Ishikawa (cell line): Measurements from ENCODE around the gene COX7B.

Experiments used
- CEBPB ChIP-seq: IDR thresholded peaks from 2 replicates; pipeline ENCODE4 v1.6.1; 2012
- CREB1 ChIP-seq: IDR thresholded peaks from 2 replicates; pipeline ENCODE4 v1.6.1; 2012; ENCODE audit warnings: low read depth
- EGR1 ChIP-seq: IDR thresholded peaks from 2 replicates; pipeline ENCODE4 v1.6.1; 2012
- EP300 ChIP-seq: IDR thresholded peaks from 2 replicates; pipeline ENCODE4 v1.6.1; 2012; ENCODE audit warnings: borderline replicate concordance
- FOXM1 ChIP-seq: IDR thresholded peaks from 2 replicates; pipeline ENCODE4 v1.6.1; 2012; ENCODE audit warnings: low read depth, borderline replicate concordance
- MAX ChIP-seq: IDR thresholded peaks from 2 replicates; pipeline ENCODE4 v1.6.1; 2012
- NFIC ChIP-seq: IDR thresholded peaks from 2 replicates; pipeline ENCODE4 v1.6.1; 2012
- RAD21 ChIP-seq: IDR thresholded peaks from 2 replicates; pipeline ENCODE4 v1.6.1; 2012; ENCODE audit warnings: low read depth
- TAF1 ChIP-seq: IDR thresholded peaks from 2 replicates; pipeline ENCODE4 v1.6.1; 2012; ENCODE audit warnings: low read depth, mild to moderate bottlenecking
- TCF12 ChIP-seq: IDR thresholded peaks from 2 replicates; pipeline ENCODE4 v1.6.1; 2012; ENCODE audit warnings: low read depth
- TEAD4 ChIP-seq: IDR thresholded peaks from 2 replicates; pipeline ENCODE4 v1.6.1; 2012
- YY1 ChIP-seq: IDR thresholded peaks from 2 replicates; pipeline ENCODE4 v1.6.1; 2012; ENCODE audit warnings: low read depth
- ZBTB7A ChIP-seq: IDR thresholded peaks from 2 replicates; pipeline ENCODE4 v1.6.1; 2012; ENCODE audit warnings: low read depth
- TF ChIP-seq, protein P1 (sequence below): IDR thresholded peaks from 2 replicates; pipeline ENCODE4 v1.6.1; 2012; ENCODE audit warnings: low read depth, mild to moderate bottlenecking
- TF ChIP-seq, protein P2 (sequence below): IDR thresholded peaks from 2 replicates; pipeline ENCODE4 v1.6.1; 2012

The COX7B gene

GRCh38 chrX:77936299-77936698 is 37.0 kb downstream of the COX7B start:
- TF ChIP-seq RAD21 (no peak), ZBTB7A (no peak), EP300 (no peak), TAF1 (no peak), FOXM1 (no peak), CREB1 (no peak), NFIC (no peak), MAX (no peak), TCF12 (no peak), CEBPB (no peak), EGR1 (no peak), YY1 (no peak), TEAD4 (no peak)
- TF ChIP-seq, protein P1, sequence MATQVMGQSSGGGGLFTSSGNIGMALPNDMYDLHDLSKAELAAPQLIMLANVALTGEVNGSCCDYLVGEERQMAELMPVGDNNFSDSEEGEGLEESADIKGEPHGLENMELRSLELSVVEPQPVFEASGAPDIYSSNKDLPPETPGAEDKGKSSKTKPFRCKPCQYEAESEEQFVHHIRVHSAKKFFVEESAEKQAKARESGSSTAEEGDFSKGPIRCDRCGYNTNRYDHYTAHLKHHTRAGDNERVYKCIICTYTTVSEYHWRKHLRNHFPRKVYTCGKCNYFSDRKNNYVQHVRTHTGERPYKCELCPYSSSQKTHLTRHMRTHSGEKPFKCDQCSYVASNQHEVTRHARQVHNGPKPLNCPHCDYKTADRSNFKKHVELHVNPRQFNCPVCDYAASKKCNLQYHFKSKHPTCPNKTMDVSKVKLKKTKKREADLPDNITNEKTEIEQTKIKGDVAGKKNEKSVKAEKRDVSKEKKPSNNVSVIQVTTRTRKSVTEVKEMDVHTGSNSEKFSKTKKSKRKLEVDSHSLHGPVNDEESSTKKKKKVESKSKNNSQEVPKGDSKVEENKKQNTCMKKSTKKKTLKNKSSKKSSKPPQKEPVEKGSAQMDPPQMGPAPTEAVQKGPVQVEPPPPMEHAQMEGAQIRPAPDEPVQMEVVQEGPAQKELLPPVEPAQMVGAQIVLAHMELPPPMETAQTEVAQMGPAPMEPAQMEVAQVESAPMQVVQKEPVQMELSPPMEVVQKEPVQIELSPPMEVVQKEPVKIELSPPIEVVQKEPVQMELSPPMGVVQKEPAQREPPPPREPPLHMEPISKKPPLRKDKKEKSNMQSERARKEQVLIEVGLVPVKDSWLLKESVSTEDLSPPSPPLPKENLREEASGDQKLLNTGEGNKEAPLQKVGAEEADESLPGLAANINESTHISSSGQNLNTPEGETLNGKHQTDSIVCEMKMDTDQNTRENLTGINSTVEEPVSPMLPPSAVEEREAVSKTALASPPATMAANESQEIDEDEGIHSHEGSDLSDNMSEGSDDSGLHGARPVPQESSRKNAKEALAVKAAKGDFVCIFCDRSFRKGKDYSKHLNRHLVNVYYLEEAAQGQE, result no peak
- TF ChIP-seq, protein P2, sequence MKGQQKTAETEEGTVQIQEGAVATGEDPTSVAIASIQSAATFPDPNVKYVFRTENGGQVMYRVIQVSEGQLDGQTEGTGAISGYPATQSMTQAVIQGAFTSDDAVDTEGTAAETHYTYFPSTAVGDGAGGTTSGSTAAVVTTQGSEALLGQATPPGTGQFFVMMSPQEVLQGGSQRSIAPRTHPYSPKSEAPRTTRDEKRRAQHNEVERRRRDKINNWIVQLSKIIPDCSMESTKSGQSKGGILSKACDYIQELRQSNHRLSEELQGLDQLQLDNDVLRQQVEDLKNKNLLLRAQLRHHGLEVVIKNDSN, result no peak

DNA sequence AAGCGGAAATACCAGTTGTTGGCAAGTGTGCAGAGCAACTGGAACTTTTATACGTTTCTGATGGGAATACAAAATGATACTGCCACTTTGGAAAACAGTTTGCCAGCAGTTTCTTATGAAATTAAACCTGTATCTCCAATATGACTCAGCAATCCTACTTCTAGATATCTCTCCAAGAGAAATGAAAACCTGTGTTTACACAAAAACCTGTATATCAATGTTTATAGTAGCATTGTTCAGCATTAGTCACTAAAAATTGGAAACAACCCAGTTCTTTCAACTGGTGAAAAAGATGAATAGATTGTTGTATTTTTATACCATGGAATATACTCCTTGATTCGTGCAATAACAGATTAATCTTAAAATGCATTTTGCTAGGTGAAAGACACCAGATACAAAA is 38.0 kb downstream of the COX7B start:
- TF ChIP-seq NFIC (no peak), EP300 (no peak), RAD21 (no peak), CEBPB (no peak), CREB1 (no peak)

- no peak for TF ChIP-seq YY1
- TF ChIP-seq RAD21, result no peak
- TF ChIP-seq, protein P1, result no peak
- no peak for TF ChIP-seq NFIC
- TF ChIP-seq TCF12, result no peak
- no peak for TF ChIP-seq FOXM1
- no peak for TF ChIP-seq CEBPB
- no peak for TF ChIP-seq EGR1
- TF ChIP-seq MAX, result no peak
- no peak for TF ChIP-seq CREB1
- no peak for TF ChIP-seq ZBTB7A
- TF ChIP-seq TEAD4, result no peak
- no peak for TF ChIP-seq EP300
- TF ChIP-seq, protein P2, result no peak
- TF ChIP-seq TAF1, result no peak
Measured at GRCh38 chrX:77938083-77938680, 38.9 kb downstream of the COX7B start.

DNA sequence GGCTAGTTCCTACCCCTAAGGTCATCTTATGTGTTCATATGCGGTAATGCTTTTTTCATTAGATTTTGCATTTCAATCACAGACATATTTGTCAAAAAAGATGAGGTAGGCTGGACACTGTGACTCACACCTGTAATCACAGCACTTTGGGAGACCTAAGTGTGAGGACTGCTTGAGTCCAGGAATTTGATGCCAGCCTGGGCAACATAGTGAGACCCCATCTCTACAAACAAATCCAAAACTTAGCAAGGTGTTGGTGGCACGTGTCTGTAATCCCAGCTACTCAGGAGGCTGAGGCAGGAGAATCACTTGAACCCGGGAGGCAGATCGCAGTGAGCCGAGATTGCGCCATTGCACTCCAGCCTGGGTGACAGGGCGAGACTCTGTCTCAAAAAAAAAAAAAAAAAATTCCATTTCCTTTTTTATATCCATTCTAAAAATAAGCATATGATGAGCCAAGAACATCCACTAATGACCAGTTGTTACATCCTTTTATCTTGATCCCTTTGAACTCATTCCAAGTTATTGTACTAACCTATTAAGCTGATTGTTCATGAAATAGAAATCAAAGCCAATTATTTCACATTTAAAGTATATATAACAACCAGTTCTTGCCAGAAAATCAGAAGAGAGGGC is 46.8 kb downstream of the COX7B start:
- no peak for TF ChIP-seq NFIC
- no peak for TF ChIP-seq EGR1
- TF ChIP-seq TAF1, result no peak
- no peak for TF ChIP-seq CREB1
- TF ChIP-seq ZBTB7A, result no peak
- TF ChIP-seq MAX, result no peak
- no peak for TF ChIP-seq TCF12
- TF ChIP-seq, protein P2, result no peak
- no peak for TF ChIP-seq EP300
- TF ChIP-seq, protein P1, result no peak
- TF ChIP-seq TEAD4, result no peak
- no peak for TF ChIP-seq CEBPB
- TF ChIP-seq YY1, result no peak
- TF ChIP-seq FOXM1, result no peak
- no peak for TF ChIP-seq RAD21
